Mesodermal cell (in vitro differentiated cells): ENCODE measurements around the gene TES.
"Not testable (repeated sequence)": the region's sequence is repeated elsewhere in the genome, so short reads cannot be mapped to it uniquely, and the experiment has no call there.

Experiments used
- H3K27ac ChIP-seq: 2 replicates; pipeline ENCODE4 v1.7.0; 2013; ENCODE audit warnings: mild to moderate bottlenecking, low read depth, low read length, moderate library complexity; ENCODE audit not compliant: severe bottlenecking
- H3K36me3 ChIP-seq: 2 replicates; pipeline ENCODE4 v1.7.1; 2013; ENCODE audit warnings: mild to moderate bottlenecking, low read length, moderate library complexity; ENCODE audit not compliant: control insufficient read depth, insufficient read depth
- H3K4me1 ChIP-seq: one replicate; pipeline ENCODE4 v1.7.1; 2013; ENCODE audit warnings: mild to moderate bottlenecking, low read length; ENCODE audit not compliant: insufficient read depth, control insufficient read depth, poor library complexity, severe bottlenecking
- H3K4me3 ChIP-seq: 2 replicates; pipeline ENCODE4 v1.7.0; 2013; ENCODE audit warnings: low read length, control low read depth, mild to moderate bottlenecking; ENCODE audit not compliant: insufficient read depth, poor library complexity, severe bottlenecking; ENCODE audit errors: extremely low read depth
- H3K9me3 ChIP-seq: 2 replicates; pipeline ENCODE4 v1.7.1; 2013; ENCODE audit warnings: mild to moderate bottlenecking, low read length, moderate library complexity; ENCODE audit not compliant: control insufficient read depth
- WGBS, 2 experiments: methylation state at CpG; one replicate each; pipeline ENCODE4 v1.1.5; 2013; ENCODE audit warnings: missing lambda C conversion rate in 2 of 2; ENCODE audit not compliant: insufficient coverage in 2 of 2; 5-methylcytosine and 5-hydroxymethylcytosine counted together

TES gene

GRCh38 chr7:116242759-116243158, 32.4 kb downstream of the TES start:
- H3K9me3 ChIP-seq, result peaks cover 8% of the 10 kb centered on the region
- H3K4me3 ChIP-seq, result no peak overlapping the region
- H3K4me1 ChIP-seq, result no peaks in the 10 kb centered on the region
- peaks cover 47% of the 10 kb centered on the region for H3K36me3 ChIP-seq
- no peak overlapping the region for H3K27ac ChIP-seq

DNA sequence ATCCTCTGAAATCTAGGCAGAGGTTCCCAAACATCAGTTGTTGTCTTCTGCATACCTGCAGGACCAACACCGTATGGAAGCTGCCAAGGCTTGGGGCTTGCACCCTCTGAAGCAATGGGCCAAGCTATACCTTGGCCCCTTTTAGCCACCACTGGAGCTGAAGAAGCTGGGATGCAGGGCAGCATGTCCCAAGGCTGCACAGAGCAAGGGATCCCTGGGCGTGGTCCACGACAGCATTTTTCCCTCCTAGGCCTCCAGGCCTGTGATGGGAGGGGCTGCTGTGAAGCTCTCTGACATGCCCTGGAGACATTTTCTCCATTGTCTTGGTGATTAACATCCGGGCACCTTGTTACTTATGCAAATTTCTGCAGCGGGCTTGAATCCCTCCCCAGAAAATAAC, 34.5 kb downstream of the TES start:
- H3K27ac ChIP-seq, H3K4me1 ChIP-seq, H3K9me3 ChIP-seq, H3K4me3 ChIP-seq: not testable (repeated sequence)
- 94 to 97% methylated on average over 4 to 5 of the region's 5 CpGs for WGBS, 2 experiments
- peaks cover 57% of the 10 kb centered on the region for H3K36me3 ChIP-seq

DNA sequence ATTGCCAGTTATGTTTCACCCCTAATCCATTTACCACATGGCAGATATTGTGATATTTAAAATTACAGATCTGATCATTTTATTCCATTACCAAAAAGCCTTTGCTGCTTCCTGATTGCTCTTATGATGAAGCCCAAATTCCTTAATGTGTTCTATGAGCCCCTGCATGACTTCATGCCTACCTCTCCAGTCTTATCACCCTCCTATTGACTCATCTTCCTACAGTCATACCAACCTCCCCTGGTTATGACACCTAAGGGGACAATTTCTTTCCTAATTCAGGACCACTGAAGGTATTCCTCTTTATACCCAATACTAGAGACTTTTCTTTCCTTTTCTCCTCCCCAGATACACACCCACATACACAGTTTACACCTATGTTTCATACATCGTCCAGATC, 36.0 kb downstream of the TES start:
- 100% methylated on average over 1 of the region's 1 CpG for WGBS, 2 experiments
- peaks cover 8% of the 10 kb centered on the region for H3K9me3 ChIP-seq
- H3K27ac ChIP-seq, result no peak overlapping the region
- peaks cover 69% of the 10 kb centered on the region for H3K36me3 ChIP-seq
- no peaks in the 10 kb centered on the region for H3K4me1 ChIP-seq
- no peak overlapping the region for H3K4me3 ChIP-seq

- H3K36me3 ChIP-seq, result peaks cover 82% of the 10 kb centered on the region
- no peak overlapping the region for H3K27ac ChIP-seq
- 92% methylated on average over 2 of the region's 3 CpGs for WGBS, 2 experiments
Measured at GRCh38 chr7:116249969-116250553, 39.7 kb downstream of the TES start.

DNA sequence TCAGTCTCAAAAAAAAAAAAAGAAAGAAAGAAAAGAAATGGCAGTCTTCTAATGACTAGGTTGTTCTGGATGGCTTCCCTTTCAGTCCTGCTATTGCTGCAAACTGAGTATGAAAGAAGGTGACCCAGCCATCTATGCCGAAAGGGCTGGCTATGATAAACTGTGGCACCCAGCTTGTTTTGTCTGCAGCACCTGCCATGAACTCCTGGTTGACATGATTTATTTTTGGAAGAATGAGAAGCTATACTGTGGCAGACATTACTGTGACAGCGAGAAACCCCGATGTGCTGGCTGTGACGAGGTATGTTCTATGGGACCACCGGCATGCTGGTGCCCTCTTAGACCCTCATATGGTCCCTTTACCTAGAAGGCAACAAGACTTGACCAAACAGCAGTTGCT, 41.3 kb downstream of the TES start:
- 94 to 96% methylated on average over 5 of the region's 5 CpGs for WGBS, 2 experiments
- Histone ChIP-seq H3K36me3 (peaks cover 73% of the 10 kb centered on the region), H3K4me1 (no peaks in the 10 kb centered on the region), H3K27ac (no peak overlapping the region), H3K4me3 (no peak overlapping the region), H3K9me3 (no peaks in the 10 kb centered on the region)

More at GRCh38 chr7:116249969-116250553, 39.7 kb downstream of the TES start:
- Histone ChIP-seq H3K9me3 (no peaks in the 10 kb centered on the region), H3K4me3 (no peak overlapping the region), H3K4me1 (no peaks in the 10 kb centered on the region)

- Histone ChIP-seq H3K4me1 (no peaks in the 10 kb centered on the region), H3K9me3 (no peaks in the 10 kb centered on the region), H3K36me3 (peaks cover 76% of the 10 kb centered on the region), H3K27ac (no peak overlapping the region), H3K4me3 (no peak overlapping the region)
- WGBS, 2 experiments, result 83 to 96% methylated on average over 2 to 3 of the region's 3 CpGs
Measured at GRCh38 chr7:116252249-116252648, 41.9 kb downstream of the TES start.

DNA sequence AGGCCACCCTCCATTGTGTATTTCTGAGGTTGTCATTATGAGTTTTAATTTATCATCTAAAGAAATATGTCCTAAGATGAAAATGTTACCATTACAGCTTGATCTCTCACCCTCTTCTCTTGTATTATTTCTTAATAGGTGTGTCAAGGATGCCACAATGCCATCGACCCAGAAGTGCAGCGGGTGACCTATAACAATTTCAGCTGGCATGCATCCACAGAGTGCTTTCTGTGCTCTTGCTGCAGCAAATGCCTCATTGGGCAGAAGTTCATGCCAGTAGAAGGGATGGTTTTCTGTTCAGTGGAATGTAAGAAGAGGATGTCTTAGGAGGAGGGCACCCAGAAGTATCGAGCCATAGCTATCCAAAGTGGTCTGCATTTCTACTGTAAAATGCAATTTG, 46.8 kb downstream of the TES start:
- Histone ChIP-seq H3K4me1 (peaks cover 10% of the 10 kb centered on the region), H3K4me3 (no peak overlapping the region), H3K36me3 (peaks cover 47% of the 10 kb centered on the region), H3K9me3 (no peaks in the 10 kb centered on the region), H3K27ac (no peak overlapping the region)
- 100% methylated on average over 1 to 3 of the region's 3 CpGs for WGBS, 2 experiments

DNA sequence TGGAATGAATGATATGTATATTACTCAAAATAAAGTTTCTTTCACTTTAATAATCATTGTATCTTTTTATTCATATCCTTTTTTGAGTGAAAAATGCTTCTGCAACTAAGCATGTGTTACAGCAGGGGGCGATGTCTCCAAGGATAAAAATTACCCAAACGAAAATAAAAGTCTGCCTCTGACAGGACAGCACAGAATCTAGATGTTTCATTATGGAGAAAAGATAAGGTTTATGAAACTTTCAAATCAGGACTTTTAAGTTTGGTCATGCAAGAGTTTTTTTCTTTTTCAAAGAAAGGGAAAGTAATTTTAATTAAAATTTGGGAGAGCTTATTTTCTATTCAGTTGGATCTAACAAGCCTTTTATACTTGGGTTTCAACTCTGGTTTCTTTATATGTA, 48.4 kb downstream of the TES start:
- Histone ChIP-seq H3K4me3 (no peak overlapping the region), H3K27ac (no peak overlapping the region), H3K36me3 (peaks cover 31% of the 10 kb centered on the region), H3K4me1 (peaks cover 10% of the 10 kb centered on the region), H3K9me3 (peaks cover 3% of the 10 kb centered on the region)
- WGBS, 2 experiments, result 0% methylated on average over 2 of the region's 2 CpGs; no CpG with 5 or more reads in 1 of the 2 experiments

GRCh38 chr7:116259156-116259870, 49.0 kb downstream of the TES start:
- 90 to 100% methylated on average over 1 to 2 of the region's 5 CpGs for WGBS, 2 experiments
- no peak overlapping the region for H3K4me3 ChIP-seq
- peaks cover 3% of the 10 kb centered on the region for H3K9me3 ChIP-seq
- H3K4me1 ChIP-seq, result peaks cover 10% of the 10 kb centered on the region
- H3K27ac ChIP-seq, result no peak overlapping the region
- H3K36me3 ChIP-seq, result peaks cover 25% of the 10 kb centered on the region

DNA sequence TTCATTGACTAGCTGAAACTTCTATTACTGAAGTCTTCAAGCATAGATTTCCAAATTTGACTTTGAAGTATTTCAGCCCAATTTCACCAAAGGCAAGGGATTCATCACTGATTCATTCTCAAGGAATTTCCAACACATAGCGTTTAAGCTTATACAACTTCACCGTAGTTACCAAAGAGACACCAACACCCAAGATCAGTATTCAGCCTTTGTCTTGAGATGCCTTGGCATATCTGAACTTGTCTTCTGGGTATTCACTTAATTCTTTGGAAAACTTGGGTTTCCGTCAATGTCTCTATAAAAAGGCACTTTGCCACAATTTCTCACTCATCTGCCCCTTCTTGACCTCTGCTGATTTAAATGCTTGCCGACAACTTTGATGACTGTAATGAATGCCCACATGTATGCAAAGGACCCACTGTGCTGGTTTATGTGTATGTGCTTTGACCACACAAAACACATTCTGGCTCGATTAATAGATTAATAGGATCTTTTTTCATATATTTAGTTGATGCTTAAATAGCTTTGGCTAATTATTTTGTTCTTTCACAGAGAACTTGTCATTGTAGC, 49.6 kb downstream of the TES start:
- H3K36me3 ChIP-seq, result peaks cover 23% of the 10 kb centered on the region
- H3K27ac ChIP-seq, result peak overlapping the region; percentile 51
- H3K4me3 ChIP-seq, result no peak overlapping the region
- 88 to 93% methylated on average over 2 to 3 of the region's 5 CpGs for WGBS, 2 experiments
- H3K9me3 ChIP-seq, result peaks cover 3% of the 10 kb centered on the region
- H3K4me1 ChIP-seq, result peaks cover 10% of the 10 kb centered on the region

DNA sequence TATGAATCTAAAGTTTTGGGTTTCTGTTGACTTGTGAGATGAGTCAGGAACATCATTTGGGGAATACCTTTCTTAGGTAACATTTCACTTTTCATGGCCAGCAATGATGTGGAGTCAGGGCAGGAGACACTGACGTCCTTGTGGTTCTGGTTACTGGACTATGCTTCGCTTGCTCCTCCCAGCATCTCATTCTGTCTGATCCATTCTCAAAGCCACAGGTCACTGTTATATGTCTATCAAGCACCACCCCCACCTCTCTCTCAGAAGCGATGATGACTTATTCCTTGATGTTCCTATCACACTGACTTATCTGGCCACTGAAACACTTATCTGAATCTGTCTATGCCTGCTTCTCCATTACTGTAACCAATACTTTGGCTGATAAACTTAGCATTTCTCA, 51.6 kb downstream of the TES start:
- Histone ChIP-seq H3K9me3 (peaks cover 3% of the 10 kb centered on the region), H3K27ac (no peak overlapping the region), H3K4me1 (peaks cover 10% of the 10 kb centered on the region), H3K4me3 (no peak overlapping the region), H3K36me3 (peaks cover 14% of the 10 kb centered on the region)
- 80 to 94% methylated on average over 3 of the region's 3 CpGs for WGBS, 2 experiments
